OCI-LY7 (cell line): ENCODE measurements around the gene PDE4A. TPM values are rescaled to one million over a fixed set of nuclear protein-coding genes. Genes with fewer than 3 reads are reported as not detected.
"Not testable (repeated sequence)": the region's sequence is repeated elsewhere in the genome, so short reads cannot be mapped to it uniquely, and the experiment has no call there.

Experiments
- BruUV-seq: library from RNA; stranded (reverse); fragments of 400-500 nt; replicated peaks from 2 replicates; lab custom pipeline; 2021; lab: Mats Ljungman, UMichigan
- CTCF ChIA-PET: fragments of 300-600 bp; sonication (Branson Sonifier 250); formaldehyde crosslinking; loops from one replicate; lab custom pipeline; 2022; ENCODE audit warnings: antibody characterized with exemption; ENCODE audit not compliant: unreplicated experiment; lab: Charles Lee
- POLR2A ChIA-PET: fragments of 300-600 bp; sonication (Branson Sonifier 250); formaldehyde crosslinking; loops from one replicate; lab custom pipeline; 2022; ENCODE audit warnings: antibody characterized with exemption; lab: Charles Lee
- DNase-seq: peaks from one replicate; pipeline ENCODE4 v3.0.0-alpha.2; 2015; ENCODE audit warnings: low spot score
- H2AFZ ChIP-seq: fragments of 200-600 bp; sonication (generic), shearing (Covaris generic); 2 replicates; pipeline ENCODE4 v1.6.1; 2014; ENCODE audit warnings: mild to moderate bottlenecking, antibody characterized with exemption, low read length, moderate library complexity
- H3K27ac ChIP-seq: fragments of 200-600 bp; sonication (generic); 2 replicates; pipeline ENCODE4 v1.5.1; 2014; ENCODE audit warnings: mixed run types, low read depth, mild to moderate bottlenecking, moderate library complexity, low read length, inconsistent platforms; ENCODE audit not compliant: poor library complexity, severe bottlenecking
- H3K36me3 ChIP-seq: fragments of 200-600 bp; sonication (generic); 2 replicates; pipeline ENCODE4 v1.6.1; 2014; ENCODE audit warnings: mild to moderate bottlenecking, antibody characterized with exemption, low read length, moderate library complexity, mixed read lengths; ENCODE audit not compliant: insufficient read depth
- H3K4me1 ChIP-seq: fragments of 200-600 bp; sonication (generic); 2 replicates; pipeline ENCODE4 v1.5.1; 2014; ENCODE audit warnings: mild to moderate bottlenecking, low read length; ENCODE audit not compliant: insufficient read depth, poor library complexity, severe bottlenecking
- H3K4me2 ChIP-seq: fragments of 200-600 bp; sonication (generic); 2 replicates; pipeline ENCODE4 v1.6.1; 2014; ENCODE audit warnings: mild to moderate bottlenecking, low read length
- H3K4me3 ChIP-seq: fragments of 200-600 bp; sonication (generic); 2 replicates; pipeline ENCODE4 v1.5.1; 2014; ENCODE audit warnings: mild to moderate bottlenecking, low read depth, low read length; ENCODE audit not compliant: poor library complexity, severe bottlenecking
- H3K79me2 ChIP-seq: fragments of 200-600 bp; sonication (generic); 2 replicates; pipeline ENCODE4 v1.6.1; 2016; ENCODE audit warnings: low read depth, mild to moderate bottlenecking, low read length, moderate library complexity, mixed read lengths; ENCODE audit not compliant: insufficient read depth
- H3K9me2 ChIP-seq: fragments of 200-600 bp; sonication (generic); 2 replicates; pipeline ENCODE4 v1.6.1; 2016; ENCODE audit warnings: mild to moderate bottlenecking, low read length, mixed read lengths; ENCODE audit not compliant: insufficient read depth
- H3K9me3 ChIP-seq: fragments of 200-600 bp; sonication (generic); 2 replicates; pipeline ENCODE4 v1.6.1; 2014; ENCODE audit warnings: mild to moderate bottlenecking, mixed run types, low read length, mixed read lengths
- H4K20me1 ChIP-seq: fragments of 200-600 bp; sonication (generic); 2 replicates; pipeline ENCODE4 v1.6.1; 2014; ENCODE audit warnings: mild to moderate bottlenecking, antibody characterized with exemption, low read length, moderate library complexity, mixed read lengths; ENCODE audit not compliant: insufficient read depth
- EZH2phosphoT487 ChIP-seq: fragments of 200-600 bp; sonication (generic); IDR thresholded peaks from 2 replicates; pipeline ENCODE4 v1.6.1; 2018; ENCODE audit warnings: low read depth, borderline replicate concordance, mild to moderate bottlenecking, mixed run types, antibody characterized with exemption, low read length, moderate library complexity, mixed read lengths
- intact Hi-C: fragments of 100-400 bp; cut with micrococcal nuclease; formaldehyde crosslinking; loops from one replicate; pipeline ENCODE4 v1.10.0; 2022; ENCODE audit not compliant: unreplicated experiment
- total RNA-seq, 2 experiments: library from RNA; depleted of rRNA in 1 of 2; stranded (reverse); fragments of >200 nt in 1 of 2; shearing (Covaris generic) in 1 of 2; gene quantifications; 2 replicates each; pipeline ENCODE4 v1.2.3, GENCODE V29; 2014 to 2022
- TF ChIP-seq, protein P1 (sequence below): fragments of 200-600 bp; sonication (generic); conservative IDR thresholded peaks from 2 replicates; pipeline ENCODE4 v1.5.1; 2014; ENCODE audit warnings: mild to moderate bottlenecking, antibody characterized with exemption, low read length, moderate library complexity, mixed read lengths

PDE4A gene
- total RNA-seq, 2 experiments from 2014 or later = 16.4 to 45.1 TPM

DNA sequence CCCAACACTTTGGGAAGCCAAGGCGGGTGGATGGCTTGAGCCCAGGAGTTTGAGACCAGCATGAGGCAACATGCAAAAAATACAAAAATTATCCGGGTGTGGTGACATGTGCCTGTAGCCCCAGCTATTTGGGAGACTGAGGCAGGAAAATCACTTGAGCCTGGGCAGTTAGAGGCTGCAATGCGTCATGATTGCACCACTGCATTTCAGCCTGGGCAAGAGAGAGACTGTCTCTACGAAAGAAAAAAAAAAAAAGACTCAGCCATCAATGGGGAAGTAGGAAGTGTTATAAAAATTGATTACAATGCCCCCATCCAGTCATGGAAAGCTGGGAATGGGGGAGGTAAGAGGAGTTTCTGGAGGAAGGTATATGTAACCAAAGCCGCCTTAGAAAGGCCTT is 45.4 kb upstream of the PDE4A start:
- no peaks in the 10 kb centered on the region for H4K20me1 ChIP-seq
- H3K9me2 ChIP-seq = no peaks in the 10 kb centered on the region
- no peak overlapping the region for H3K4me3 ChIP-seq
- ChIA-PET POLR2A (interaction anchor here (0.6 to 0.7 kb wide), 3 partner anchors 37 to 150 kb away, joined by 5 to 6 read pairs (median 5); no protein-coding TSS in a partner anchor), CTCF (no interaction called here)
- H2AFZ ChIP-seq = no peak overlapping the region
- H3K27ac ChIP-seq = no peak overlapping the region
- peaks cover 43% of the 10 kb centered on the region for H3K36me3 ChIP-seq
- intact Hi-C loops = no loop called here
- peaks cover 14% of the 10 kb centered on the region for H3K79me2 ChIP-seq
- DNase-seq = no peak
- TF ChIP-seq, protein P1, sequence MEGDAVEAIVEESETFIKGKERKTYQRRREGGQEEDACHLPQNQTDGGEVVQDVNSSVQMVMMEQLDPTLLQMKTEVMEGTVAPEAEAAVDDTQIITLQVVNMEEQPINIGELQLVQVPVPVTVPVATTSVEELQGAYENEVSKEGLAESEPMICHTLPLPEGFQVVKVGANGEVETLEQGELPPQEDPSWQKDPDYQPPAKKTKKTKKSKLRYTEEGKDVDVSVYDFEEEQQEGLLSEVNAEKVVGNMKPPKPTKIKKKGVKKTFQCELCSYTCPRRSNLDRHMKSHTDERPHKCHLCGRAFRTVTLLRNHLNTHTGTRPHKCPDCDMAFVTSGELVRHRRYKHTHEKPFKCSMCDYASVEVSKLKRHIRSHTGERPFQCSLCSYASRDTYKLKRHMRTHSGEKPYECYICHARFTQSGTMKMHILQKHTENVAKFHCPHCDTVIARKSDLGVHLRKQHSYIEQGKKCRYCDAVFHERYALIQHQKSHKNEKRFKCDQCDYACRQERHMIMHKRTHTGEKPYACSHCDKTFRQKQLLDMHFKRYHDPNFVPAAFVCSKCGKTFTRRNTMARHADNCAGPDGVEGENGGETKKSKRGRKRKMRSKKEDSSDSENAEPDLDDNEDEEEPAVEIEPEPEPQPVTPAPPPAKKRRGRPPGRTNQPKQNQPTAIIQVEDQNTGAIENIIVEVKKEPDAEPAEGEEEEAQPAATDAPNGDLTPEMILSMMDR = no peak
- no peak for TF ChIP-seq EZH2phosphoT487
- no TSS peak for BruUV-seq
- no peak overlapping the region for H3K4me2 ChIP-seq
- no peaks in the 10 kb centered on the region for H3K9me3 ChIP-seq
- H3K4me1 ChIP-seq = peaks cover 22% of the 10 kb centered on the region

- H3K27ac ChIP-seq, intact Hi-C loops, H3K9me3 ChIP-seq, H3K9me2 ChIP-seq, BruUV-seq, H2AFZ ChIP-seq, H4K20me1 ChIP-seq, H3K4me2 ChIP-seq, H3K4me3 ChIP-seq, DNase-seq, POLR2A ChIA-PET: not testable (repeated sequence)
- Histone ChIP-seq H3K4me1 (peaks cover 26% of the 10 kb centered on the region), H3K79me2 (peaks cover 16% of the 10 kb centered on the region), H3K36me3 (peaks cover 28% of the 10 kb centered on the region)
- CTCF ChIA-PET = interaction anchor here (0.6 kb wide), 1 partner anchor 109 kb away, joined by 7 read pairs; no protein-coding TSS in a partner anchor
These were observed 43.1 kb upstream of the PDE4A start for GRCh38 chr19:10377140-10377640.

DNA sequence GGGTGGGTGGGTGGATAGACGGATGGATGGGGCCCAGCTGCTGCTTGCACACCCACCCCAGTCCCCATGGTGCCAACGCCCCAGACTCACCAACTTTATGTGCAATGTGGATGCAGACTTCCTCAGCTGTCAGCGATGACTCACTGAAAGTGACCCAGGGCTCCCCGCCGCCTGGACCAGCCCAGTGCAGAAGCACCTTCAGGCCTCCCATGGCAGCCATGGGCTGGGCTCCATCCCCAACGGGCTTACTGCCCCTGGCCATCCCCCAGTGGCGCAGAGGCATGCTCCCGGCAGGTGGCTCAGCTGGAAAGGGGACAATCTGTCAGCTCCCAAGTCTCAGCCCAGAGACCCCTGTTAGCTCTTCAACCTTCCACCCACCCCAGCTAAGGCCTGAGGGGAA is 42.2 kb upstream of the PDE4A start:
- H3K4me1 ChIP-seq = peaks cover 26% of the 10 kb centered on the region
- ChIA-PET CTCF (no interaction called here), POLR2A (no interaction called here)
- no TSS peak for BruUV-seq
- no peak for DNase-seq
- H3K9me2 ChIP-seq = no peaks in the 10 kb centered on the region
- H2AFZ ChIP-seq = no peak overlapping the region
- no peaks in the 10 kb centered on the region for H4K20me1 ChIP-seq
- H3K4me2 ChIP-seq = no peak overlapping the region
- no peak overlapping the region for H3K4me3 ChIP-seq
- no peak overlapping the region for H3K27ac ChIP-seq
- H3K79me2 ChIP-seq = peaks cover 16% of the 10 kb centered on the region
- intact Hi-C loops = no loop called here
- H3K9me3 ChIP-seq = no peaks in the 10 kb centered on the region
- no peak for TF ChIP-seq EZH2phosphoT487
- TF ChIP-seq, protein P1 = no peak
- H3K36me3 ChIP-seq = peaks cover 28% of the 10 kb centered on the region
